GM12891 (cell line): Measurements from ENCODE around the gene MAOB.

Experiments
- PAX5 ChIP-seq: IDR thresholded peaks from 2 replicates; pipeline ENCODE4 v1.6.1; 2011; ENCODE audit warnings: low read length, moderate library complexity, mild to moderate bottlenecking; ENCODE audit not compliant: insufficient read depth, severe bottlenecking
- POLR2A ChIP-seq: IDR thresholded peaks from 2 replicates; pipeline ENCODE4 v1.6.1; 2011; ENCODE audit warnings: low read depth, low read length, control low read depth
- POLR2AphosphoS5 ChIP-seq: IDR thresholded peaks from 2 replicates; pipeline ENCODE4 v1.6.1; 2011; ENCODE audit warnings: low read depth, low read length, control low read depth
- SPI1 ChIP-seq: IDR thresholded peaks from 2 replicates; pipeline ENCODE4 v1.6.1; 2011; ENCODE audit warnings: low read depth, low read length, control low read depth
- TAF1 ChIP-seq: IDR thresholded peaks from 2 replicates; pipeline ENCODE4 v1.6.1; 2011; ENCODE audit warnings: low read depth, low read length, control low read depth

DNA sequence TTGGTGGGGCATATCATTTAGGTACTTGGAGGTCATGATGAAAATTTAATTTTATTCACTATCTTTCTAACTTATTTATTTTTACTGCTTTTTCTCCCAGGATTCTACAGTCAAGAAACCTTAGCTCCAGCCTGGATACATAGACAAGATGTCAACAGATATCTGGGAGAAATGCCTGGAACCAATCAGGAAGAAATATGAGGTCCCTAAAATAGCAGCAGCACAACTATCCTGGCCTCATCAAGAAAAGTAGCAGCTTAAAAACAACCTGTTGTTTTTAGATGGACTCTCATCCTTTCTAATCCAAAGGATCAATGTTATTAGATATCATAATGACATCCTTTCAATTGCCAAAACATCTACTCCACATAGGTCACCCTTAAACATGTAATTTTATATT, 54.5 kb downstream of the MAOB start:
- TF ChIP-seq POLR2AphosphoS5 (no peak), POLR2A (no peak), SPI1 (no peak), TAF1 (no peak), PAX5 (no peak)
